A549 (cell line): ENCODE measurements around the gene UBXN2A. TPM values are rescaled to one million over a fixed set of nuclear protein-coding genes. Genes with fewer than 3 reads are reported as not detected.

Experiments
- ATAC-seq, 2 experiments: fragments of 200-7000 bp in 1 of 2; fragments of >200 bp in 1 of 2; cut with Nextera tagmentation in 1 of 2; cut with Tn5 transposase in 1 of 2; 3 replicates each; pipeline versions ENCODE4 v1.8.0 to v1.9.1; 2018 to 2020; ENCODE audit warnings: mild to moderate bottlenecking in 1 of 2, moderate library complexity in 1 of 2
- CTCF ChIA-PET: fragments of 300-600 bp; sonication (Branson Sonifier 250); formaldehyde crosslinking; extraction: SDS; loops from one replicate; lab custom pipeline; 2021; ENCODE audit warnings: antibody characterized with exemption, inconsistent platforms; lab: Yijun Ruan, JAX
- POLR2A ChIA-PET: fragments of 350-600 bp; formaldehyde crosslinking; extraction: SDS; loops from one replicate; lab custom pipeline; 2021; ENCODE audit warnings: antibody characterized with exemption, inconsistent platforms; lab: Yijun Ruan, JAX
- DNase-seq, 2 experiments: peaks; one replicate each; pipeline versions ENCODE4 v3.0.0 to v3.0.0-alpha.2; 2011 to 2016; ENCODE audit warnings: low read depth in 1 of 2, low spot score in 1 of 2
- FAIRE-seq: peaks from 2 replicates; lab custom pipeline; 2011; peaks lifted over from hg19 to GRCh38; lab: Jason Lieb, UNC
- H3K27ac ChIP-seq, 2 experiments: fragments of >200 bp; sonication (Bioruptor Twin); formaldehyde crosslinking; 3 replicates each; pipeline ENCODE4 v1.5.1; 2016 to 2017
- H3K4me1 ChIP-seq: fragments of >200 bp; sonication (Bioruptor Twin); formaldehyde crosslinking; 3 replicates; pipeline ENCODE4 v1.6.1; 2016
- H3K4me2 ChIP-seq: fragments of >200 bp; sonication (Bioruptor Twin); formaldehyde crosslinking; 3 replicates; pipeline ENCODE4 v1.6.1; 2016
- H3K4me3 ChIP-seq: fragments of >200 bp; sonication (Bioruptor Twin); formaldehyde crosslinking; 3 replicates; pipeline ENCODE4 v1.5.1; 2016
- H3K9me3 ChIP-seq: fragments of >200 bp; sonication (Bioruptor Twin); formaldehyde crosslinking; 3 replicates; pipeline ENCODE4 v1.6.1; 2016
- BHLHE40 ChIP-seq: IDR thresholded peaks from 2 replicates; pipeline ENCODE4 v1.6.1; 2012; ENCODE audit warnings: low read depth, low read length, inconsistent platforms
- CBX2 ChIP-seq: fragments of 200-600 bp; sonication (generic); IDR thresholded peaks from 2 replicates; pipeline ENCODE4 v1.6.1; 2016; ENCODE audit warnings: low read depth, mild to moderate bottlenecking, borderline replicate concordance
- CBX8 ChIP-seq: fragments of 200-600 bp; sonication (generic); IDR thresholded peaks from 2 replicates; pipeline ENCODE4 v1.6.1; 2016
- CHD2 ChIP-seq: fragments of 150-350 bp; IDR thresholded peaks from 2 replicates; pipeline ENCODE4 v1.6.1; 2014; ENCODE audit warnings: low read length; ENCODE audit not compliant: partially characterized antibody
- EHMT2 ChIP-seq: fragments of 200-600 bp; sonication (generic); IDR thresholded peaks from 2 replicates; pipeline ENCODE4 v1.6.1; 2016; ENCODE audit warnings: antibody characterized with exemption, low read depth, mild to moderate bottlenecking, moderate library complexity
- FOSB ChIP-seq: fragments of 250-450 bp; sonication (Bioruptor Pico); IDR thresholded peaks from 2 replicates; pipeline ENCODE4 v1.5.0; 2020; ENCODE audit warnings: mild to moderate bottlenecking, moderate library complexity
- GATA3 ChIP-seq: IDR thresholded peaks from 2 replicates; pipeline ENCODE4 v1.6.1; 2012; ENCODE audit warnings: borderline replicate concordance
- HOXB13 ChIP-seq: fragments of 250-450 bp; sonication (Bioruptor Pico); IDR thresholded peaks from 2 replicates; pipeline ENCODE4 v1.5.0; 2020; ENCODE audit warnings: low read depth, mild to moderate bottlenecking, moderate library complexity
- HOXB5 ChIP-seq: fragments of 250-450 bp; sonication (Bioruptor Pico); IDR thresholded peaks from 2 replicates; pipeline ENCODE4 v1.5.0; 2020; ENCODE audit warnings: mild to moderate bottlenecking, moderate library complexity
- JUN ChIP-seq, 2 experiments: fragments of >200 bp; sonication (Bioruptor Twin); formaldehyde crosslinking; IDR thresholded peaks; 2 replicates in 1 of 2; 3 replicates in 1 of 2; pipeline ENCODE4 v1.6.1; 2016 to 2017
- MAFK ChIP-seq: fragments of 450-650 bp; IDR thresholded peaks from 2 replicates; pipeline ENCODE4 v1.6.1; 2014; ENCODE audit not compliant: partially characterized antibody
- MYC ChIP-seq: IDR thresholded peaks from 2 replicates; pipeline ENCODE4 v1.6.1; 2012; ENCODE audit warnings: mild to moderate bottlenecking, inconsistent platforms, low read length, improper control_type of control experiment, borderline replicate concordance
- NFE2L2 ChIP-seq: fragments of 150-350 bp; conservative IDR thresholded peaks from 2 replicates; pipeline ENCODE4 v1.6.1; 2014; ENCODE audit warnings: low read length
- NPAS2 ChIP-seq: fragments of 250-450 bp; sonication (Bioruptor Pico); IDR thresholded peaks from 2 replicates; pipeline ENCODE4 v1.8.0; 2022; ENCODE audit warnings: mild to moderate bottlenecking, moderate library complexity, borderline replicate concordance
- POLR2A ChIP-seq: IDR thresholded peaks from 2 replicates; pipeline ENCODE4 v1.6.1; 2012; ENCODE audit warnings: mild to moderate bottlenecking, low read length
- RNF2 ChIP-seq: fragments of 200-600 bp; sonication (generic); IDR thresholded peaks from 2 replicates; pipeline ENCODE4 v1.6.1; 2016; ENCODE audit warnings: low read depth, mild to moderate bottlenecking, antibody characterized with exemption, moderate library complexity, borderline replicate concordance
- SMC3 ChIP-seq: fragments of >200 bp; sonication (Bioruptor Twin); formaldehyde crosslinking; IDR thresholded peaks from 3 replicates; pipeline ENCODE4 v1.6.1; 2018; ENCODE audit warnings: inconsistent platforms
- TP53 ChIP-seq: fragments of 250-450 bp; sonication (Bioruptor Pico); IDR thresholded peaks from 2 replicates; pipeline ENCODE4 v1.5.0; 2021; ENCODE audit warnings: mild to moderate bottlenecking, moderate library complexity
- WGBS: methylation state at CpG from one replicate; pipeline ENCODE4 v1.1.6; 2017; ENCODE audit errors: missing lambda C conversion rate; 5-methylcytosine and 5-hydroxymethylcytosine counted together
- polyA plus RNA-seq, 4 experiments: library from polyadenylated mRNA; depleted of rRNA in 3 of 4; stranded (reverse); fragments of >200 nt; fragmentation: RNase III in 1 of 4; extraction: RNeasy Plus Mini Kit Qiagen cat#74134 plus additional on column Dnase treatment in 1 of 4; gene quantifications; 2 replicates in 3 of 4; 3 replicates in 1 of 4; pipeline ENCODE4 v1.2.3, GENCODE V29; 2011 to 2017
- TF ChIP-seq, protein P1 (sequence below): fragments of 150-350 bp; IDR thresholded peaks from 2 replicates; pipeline ENCODE4 v1.6.1; 2014; ENCODE audit warnings: low read depth, mild to moderate bottlenecking, low read length
- TF ChIP-seq, protein P2 (sequence below): IDR thresholded peaks from 2 replicates; pipeline ENCODE4 v1.6.1; 2012
- TF ChIP-seq, protein P3 (sequence below): IDR thresholded peaks from 2 replicates; pipeline ENCODE4 v1.6.1; 2012
- TF ChIP-seq, protein P4 (sequence below): fragments of 200-600 bp; sonication (generic); IDR thresholded peaks from 2 replicates; pipeline ENCODE4 v1.6.1; 2016; ENCODE audit warnings: antibody characterized with exemption, mild to moderate bottlenecking, moderate library complexity
- TF ChIP-seq, protein P5 (sequence below): fragments of >200 bp; sonication (Bioruptor Twin); formaldehyde crosslinking; IDR thresholded peaks from 3 replicates; pipeline ENCODE4 v1.6.1; 2016

Gene UBXN2A
- polyA plus RNA-seq, 2 of the 4 experiments (the other 2 are of a cell fraction) = 13.7 to 25.4 TPM

DNA sequence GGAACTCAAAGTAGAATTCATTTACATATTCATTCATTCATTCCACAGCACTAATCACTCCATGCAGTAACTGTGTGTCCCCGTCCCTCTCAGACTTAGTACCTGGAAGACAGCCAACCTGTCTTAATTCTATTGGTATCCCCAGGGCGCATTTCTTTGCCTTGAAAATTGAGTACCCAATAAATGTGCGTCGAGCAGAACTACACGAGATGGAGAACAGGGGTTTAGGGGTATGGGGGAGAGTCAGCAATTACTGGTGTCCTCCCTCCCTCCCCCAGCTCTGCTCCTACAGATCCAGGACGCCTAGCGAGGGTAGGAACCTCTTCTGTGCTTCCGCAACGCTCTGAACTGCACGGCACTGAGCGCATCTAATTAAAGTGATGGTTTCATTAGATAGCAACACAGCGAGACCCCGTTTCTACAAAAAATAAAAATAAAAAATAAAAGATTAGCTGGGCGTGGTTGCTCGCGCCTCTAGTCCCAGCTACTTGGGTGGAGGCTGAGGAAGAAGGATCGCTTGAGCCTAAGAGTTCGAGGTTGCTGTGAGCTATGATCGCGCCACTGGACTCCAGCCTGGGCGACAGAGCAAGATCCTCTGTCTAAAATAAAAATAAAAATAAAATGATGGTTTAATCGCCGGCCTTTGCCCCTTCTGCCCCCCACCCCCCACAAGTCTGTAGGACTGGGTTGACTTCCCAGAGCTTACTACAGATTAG is 108.7 kb downstream of the UBXN2A start (continued):
- TF ChIP-seq, protein P1, sequence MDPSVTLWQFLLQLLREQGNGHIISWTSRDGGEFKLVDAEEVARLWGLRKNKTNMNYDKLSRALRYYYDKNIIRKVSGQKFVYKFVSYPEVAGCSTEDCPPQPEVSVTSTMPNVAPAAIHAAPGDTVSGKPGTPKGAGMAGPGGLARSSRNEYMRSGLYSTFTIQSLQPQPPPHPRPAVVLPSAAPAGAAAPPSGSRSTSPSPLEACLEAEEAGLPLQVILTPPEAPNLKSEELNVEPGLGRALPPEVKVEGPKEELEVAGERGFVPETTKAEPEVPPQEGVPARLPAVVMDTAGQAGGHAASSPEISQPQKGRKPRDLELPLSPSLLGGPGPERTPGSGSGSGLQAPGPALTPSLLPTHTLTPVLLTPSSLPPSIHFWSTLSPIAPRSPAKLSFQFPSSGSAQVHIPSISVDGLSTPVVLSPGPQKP = no peak
- no peak for TF ChIP-seq HOXB5 (CRISPR knock-in tag)
- TF ChIP-seq EHMT2 = no peak

DNA sequence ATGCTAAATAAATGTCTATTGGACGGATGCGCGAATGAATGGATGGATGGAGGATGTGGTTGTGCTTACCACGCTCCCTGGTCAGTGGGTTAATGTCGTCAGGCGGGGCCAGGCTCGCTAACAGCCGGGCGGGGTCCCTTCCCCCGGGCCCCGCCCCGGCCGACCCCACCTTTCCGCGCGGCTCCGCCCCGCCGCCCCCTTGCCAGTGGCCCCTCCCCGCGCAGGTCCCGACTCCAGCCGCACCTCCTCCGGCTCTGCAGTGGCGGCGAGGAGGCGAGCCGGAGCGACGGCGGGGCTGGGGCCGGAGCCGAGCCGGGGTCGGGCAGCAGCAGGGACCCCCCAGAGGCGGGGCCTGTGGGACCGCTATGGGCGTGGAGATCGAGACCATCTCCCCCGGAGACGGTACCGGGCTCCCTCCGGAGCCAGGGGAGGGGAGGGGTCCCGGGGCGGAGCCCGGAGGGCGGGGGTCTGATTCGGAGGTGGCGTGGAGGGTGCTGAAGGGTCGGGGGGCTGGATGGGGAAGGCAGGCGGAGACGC is 109.3 kb downstream of the UBXN2A start, which contains the start of gene FKBP1B:
TSS of gene FKBP1B (plus strand) at position 257 of the 537 bp plus-strand sequence. CDS start at position 366, 109 bp downstream.
- H3K4me2 ChIP-seq = peak within 1 kb of the TSS; percentile 89
- ATAC-seq (peak; percentile 36 to 68), FAIRE-seq (no peak), DNase-seq (peak; percentile 40 to 67)
- H3K9me3 ChIP-seq = no peaks in the 10 kb centered on the region
- H3K4me3 ChIP-seq = peak within 1 kb of the TSS; percentile 76
- ChIA-PET POLR2A (interaction anchor here (1.0 to 2.8 kb wide), 3 partner anchors 27 to 123 kb away, joined by 5 to 8 read pairs (median 7); partner anchors contain the start of genes ATAD2B, SF3B6 and TP53I3), CTCF (interaction anchor here (1.0 to 5.2 kb wide), 7 partner anchors 11 to 226 kb away, joined by 3 to 30 read pairs (median 4); partner anchors contain the start of gene ATAD2B)
- 11% methylated on average over 10 of the region's 52 CpGs for WGBS
- peaks cover 24% of the 10 kb centered on the region for H3K4me1 ChIP-seq
- TF ChIP-seq, protein P2, sequence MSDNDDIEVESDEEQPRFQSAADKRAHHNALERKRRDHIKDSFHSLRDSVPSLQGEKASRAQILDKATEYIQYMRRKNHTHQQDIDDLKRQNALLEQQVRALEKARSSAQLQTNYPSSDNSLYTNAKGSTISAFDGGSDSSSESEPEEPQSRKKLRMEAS = 0 out of 2 replicates have a peak, but pooled peaks have one; percentile 34
- no peak for TF ChIP-seq CBX2
- TF ChIP-seq POLR2A = peak; percentile 50
- no peak for TF ChIP-seq NPAS2 (CRISPR knock-in tag)
- TF ChIP-seq HOXB13 (CRISPR knock-in tag) = no peak
- no peak for TF ChIP-seq EHMT2
- no peak for TF ChIP-seq FOSB (CRISPR knock-in tag)
- TF ChIP-seq TP53 (CRISPR knock-in tag) = no peak
- TF ChIP-seq SMC3 = 0 out of 3 replicates have a peak, but pooled peaks have one; percentile 9
- H3K27ac ChIP-seq = peak within 1 kb of the TSS; percentile 78 to 86

DNA sequence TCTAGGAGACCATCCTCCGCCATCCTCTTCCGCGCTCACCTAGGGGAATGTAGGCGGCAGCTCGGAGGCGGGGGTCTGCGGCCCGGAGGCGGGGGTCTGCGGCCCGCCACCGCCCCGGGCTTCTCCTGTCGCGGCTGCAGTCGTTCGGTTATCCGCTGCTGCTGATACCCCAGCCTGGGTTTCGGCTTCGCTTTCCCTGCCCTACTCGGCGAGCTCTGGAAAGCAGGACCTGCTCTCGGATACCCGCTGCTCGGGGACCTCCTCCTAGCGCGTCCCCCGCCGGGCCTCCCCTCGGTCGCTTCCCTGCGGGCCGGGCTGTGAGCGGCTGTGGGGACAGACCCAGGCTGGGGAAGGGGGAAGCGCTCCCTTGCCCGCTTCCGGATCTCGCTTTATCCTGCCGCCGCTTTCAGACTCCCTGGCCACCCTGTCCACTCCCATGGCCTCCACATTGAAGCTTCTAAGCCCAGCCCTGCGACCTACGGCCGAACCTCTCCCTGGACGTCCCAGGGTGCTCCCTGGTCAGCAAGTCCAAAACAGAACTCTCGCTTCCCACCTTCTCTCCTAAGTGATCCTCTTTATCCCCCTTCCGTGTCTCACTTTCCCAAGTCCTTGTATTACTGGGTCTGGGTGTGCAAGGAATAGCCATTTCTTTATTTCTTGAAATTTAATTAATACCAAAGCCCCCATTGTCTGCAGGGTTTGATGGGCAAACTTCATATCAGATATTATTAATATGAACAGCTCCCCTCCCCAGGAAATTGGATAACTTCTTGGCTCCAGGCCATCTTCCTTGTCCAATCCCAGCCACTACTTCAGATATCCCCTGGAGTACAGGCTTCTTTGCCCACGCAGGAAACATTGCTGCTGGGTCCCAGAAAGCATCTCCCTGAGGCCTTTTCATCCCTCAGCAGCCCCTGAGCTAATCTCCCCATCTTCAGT is 110.0 kb downstream of the UBXN2A start:
- Histone ChIP-seq H3K4me3 (peak overlapping the region; percentile 76), H3K9me3 (no peaks in the 10 kb centered on the region), H3K27ac (peak overlapping the region; percentile 78 to 86; a peak in 5 of 6 replicates), H3K4me1 (peaks cover 24% of the 10 kb centered on the region), H3K4me2 (peak overlapping the region; percentile 89)
- ChIA-PET POLR2A (interaction anchor here (2.8 kb wide), 1 partner anchor 34 kb away, joined by 8 read pairs; the partner anchor contains the start of gene TP53I3), CTCF (interaction anchor here (1.0 to 5.2 kb wide), 6 partner anchors 10 to 124 kb away, joined by 3 to 30 read pairs (median 10); partner anchors contain the start of gene TP53I3)
- FAIRE-seq (no peak), ATAC-seq (peak in 1 of 2 experiments; percentile 2; a peak in 2 of 6 replicates), DNase-seq (no peak)
- TF ChIP-seq, protein P3, sequence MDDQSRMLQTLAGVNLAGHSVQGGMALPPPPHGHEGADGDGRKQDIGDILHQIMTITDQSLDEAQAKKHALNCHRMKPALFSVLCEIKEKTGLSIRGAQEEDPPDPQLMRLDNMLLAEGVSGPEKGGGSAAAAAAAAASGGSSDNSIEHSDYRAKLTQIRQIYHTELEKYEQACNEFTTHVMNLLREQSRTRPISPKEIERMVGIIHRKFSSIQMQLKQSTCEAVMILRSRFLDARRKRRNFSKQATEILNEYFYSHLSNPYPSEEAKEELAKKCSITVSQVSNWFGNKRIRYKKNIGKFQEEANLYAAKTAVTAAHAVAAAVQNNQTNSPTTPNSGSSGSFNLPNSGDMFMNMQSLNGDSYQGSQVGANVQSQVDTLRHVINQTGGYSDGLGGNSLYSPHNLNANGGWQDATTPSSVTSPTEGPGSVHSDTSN = no peak
- no peak for TF ChIP-seq CBX8
- TF ChIP-seq CHD2 = no peak
- TF ChIP-seq, protein P4, sequence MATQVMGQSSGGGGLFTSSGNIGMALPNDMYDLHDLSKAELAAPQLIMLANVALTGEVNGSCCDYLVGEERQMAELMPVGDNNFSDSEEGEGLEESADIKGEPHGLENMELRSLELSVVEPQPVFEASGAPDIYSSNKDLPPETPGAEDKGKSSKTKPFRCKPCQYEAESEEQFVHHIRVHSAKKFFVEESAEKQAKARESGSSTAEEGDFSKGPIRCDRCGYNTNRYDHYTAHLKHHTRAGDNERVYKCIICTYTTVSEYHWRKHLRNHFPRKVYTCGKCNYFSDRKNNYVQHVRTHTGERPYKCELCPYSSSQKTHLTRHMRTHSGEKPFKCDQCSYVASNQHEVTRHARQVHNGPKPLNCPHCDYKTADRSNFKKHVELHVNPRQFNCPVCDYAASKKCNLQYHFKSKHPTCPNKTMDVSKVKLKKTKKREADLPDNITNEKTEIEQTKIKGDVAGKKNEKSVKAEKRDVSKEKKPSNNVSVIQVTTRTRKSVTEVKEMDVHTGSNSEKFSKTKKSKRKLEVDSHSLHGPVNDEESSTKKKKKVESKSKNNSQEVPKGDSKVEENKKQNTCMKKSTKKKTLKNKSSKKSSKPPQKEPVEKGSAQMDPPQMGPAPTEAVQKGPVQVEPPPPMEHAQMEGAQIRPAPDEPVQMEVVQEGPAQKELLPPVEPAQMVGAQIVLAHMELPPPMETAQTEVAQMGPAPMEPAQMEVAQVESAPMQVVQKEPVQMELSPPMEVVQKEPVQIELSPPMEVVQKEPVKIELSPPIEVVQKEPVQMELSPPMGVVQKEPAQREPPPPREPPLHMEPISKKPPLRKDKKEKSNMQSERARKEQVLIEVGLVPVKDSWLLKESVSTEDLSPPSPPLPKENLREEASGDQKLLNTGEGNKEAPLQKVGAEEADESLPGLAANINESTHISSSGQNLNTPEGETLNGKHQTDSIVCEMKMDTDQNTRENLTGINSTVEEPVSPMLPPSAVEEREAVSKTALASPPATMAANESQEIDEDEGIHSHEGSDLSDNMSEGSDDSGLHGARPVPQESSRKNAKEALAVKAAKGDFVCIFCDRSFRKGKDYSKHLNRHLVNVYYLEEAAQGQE = no peak
- TF ChIP-seq, protein P5, sequence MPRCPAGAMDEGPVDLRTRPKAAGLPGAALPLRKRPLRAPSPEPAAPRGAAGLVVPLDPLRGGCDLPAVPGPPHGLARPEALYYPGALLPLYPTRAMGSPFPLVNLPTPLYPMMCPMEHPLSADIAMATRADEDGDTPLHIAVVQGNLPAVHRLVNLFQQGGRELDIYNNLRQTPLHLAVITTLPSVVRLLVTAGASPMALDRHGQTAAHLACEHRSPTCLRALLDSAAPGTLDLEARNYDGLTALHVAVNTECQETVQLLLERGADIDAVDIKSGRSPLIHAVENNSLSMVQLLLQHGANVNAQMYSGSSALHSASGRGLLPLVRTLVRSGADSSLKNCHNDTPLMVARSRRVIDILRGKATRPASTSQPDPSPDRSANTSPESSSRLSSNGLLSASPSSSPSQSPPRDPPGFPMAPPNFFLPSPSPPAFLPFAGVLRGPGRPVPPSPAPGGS = no peak
- TF ChIP-seq CBX2 = no peak
- no peak for TF ChIP-seq NFE2L2
- no peak for TF ChIP-seq RNF2
- no peak for TF ChIP-seq BHLHE40
- TF ChIP-seq MYC = no peak
- TF ChIP-seq GATA3 = no peak
- TF ChIP-seq JUN (IDR thresholded peaks at IDR 0.05) = no peak
- TF ChIP-seq MAFK = no peak
- 59% methylated on average over 44 of the region's 47 CpGs for WGBS
